Retina (tissue), 1 donor: ENCODE data around the gene DUSP21.
"Not testable (repeated sequence)": the region's sequence is repeated elsewhere in the genome, so short reads cannot be mapped to it uniquely, and the experiment has no call there.

Experiments
- DNase-seq: peaks from one replicate; pipeline ENCODE4 v3.0.0-alpha.2; 2016

DUSP21 gene

GRCh38 chrX:44843753-44844152 is at the start of gene DUSP21:
DUSP21 (plus strand) TSS chrX:44844021; CDS start chrX:44844133, 112 bp downstream.
- DNase-seq: no peak

GRCh38 chrX:44795945-44796450 is 47.8 kb upstream of the DUSP21 start:
- DNase-seq: no peak

DNA sequence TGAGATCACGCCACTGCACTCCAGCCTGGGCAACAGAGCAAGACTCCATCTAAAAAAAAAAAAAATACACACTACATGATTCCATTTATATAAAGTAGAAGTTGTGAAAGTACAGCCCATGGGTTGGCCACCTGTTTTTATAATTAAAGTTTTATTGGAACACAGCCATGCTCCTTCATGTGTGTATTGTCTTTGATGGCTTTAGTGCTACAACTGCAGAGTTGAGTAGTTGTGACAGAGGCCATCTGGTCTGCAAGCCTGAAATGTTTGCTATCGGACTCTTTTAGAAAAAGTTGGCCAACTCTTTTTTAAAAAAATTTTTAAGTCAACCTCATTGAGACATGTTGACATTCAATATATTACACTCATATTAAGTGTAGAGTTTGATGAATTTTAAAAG is 41.2 kb upstream of the DUSP21 start:
- DNase-seq: no peak

DNA sequence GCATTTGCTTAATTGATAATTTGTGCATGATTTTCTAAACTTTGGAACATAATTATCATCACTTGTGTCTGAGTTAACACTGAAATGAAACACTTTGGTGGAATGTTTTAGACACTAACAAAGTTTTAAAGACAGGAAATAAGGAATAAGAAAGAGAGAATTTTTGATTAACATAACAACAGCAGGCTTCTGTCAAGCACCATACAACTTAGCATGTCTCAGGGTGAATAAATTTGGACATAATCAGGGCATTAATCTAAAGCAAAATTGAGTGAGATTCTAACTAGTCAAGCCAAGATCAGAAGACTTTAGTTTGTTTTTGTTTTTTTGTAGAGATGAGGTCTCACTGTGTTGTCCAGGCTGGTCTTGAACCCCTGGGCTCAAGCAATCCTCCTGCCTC is 28.1 kb upstream of the DUSP21 start:
- no peak for DNase-seq

- DNase-seq: no peak
Observed at GRCh38 chrX:44816367-44816766, 27.5 kb upstream of the DUSP21 start.

GRCh38 chrX:44817029-44817428 is 26.8 kb upstream of the DUSP21 start:
- DNase-seq: no peak

DNA sequence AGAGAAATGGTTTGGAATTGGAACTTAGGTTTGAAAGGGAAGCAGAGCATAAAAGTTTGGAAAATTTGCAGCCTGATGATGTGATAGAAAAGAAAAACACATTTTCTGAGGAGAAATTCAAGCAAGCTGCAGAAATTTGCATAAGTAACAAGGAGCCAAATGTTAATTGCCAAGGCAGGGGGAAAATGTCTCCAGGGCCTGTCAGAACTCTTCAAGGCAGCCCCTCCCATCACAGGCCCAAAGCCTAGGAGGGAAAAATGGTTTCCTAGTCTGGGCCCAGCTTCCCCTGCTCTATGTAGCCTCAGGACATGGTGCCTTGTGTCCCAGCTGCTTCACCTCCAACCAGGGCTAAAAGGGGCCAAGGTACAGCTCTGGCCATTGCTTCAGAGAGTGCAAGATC is 21.2 kb upstream of the DUSP21 start:
- no peak for DNase-seq

DNA sequence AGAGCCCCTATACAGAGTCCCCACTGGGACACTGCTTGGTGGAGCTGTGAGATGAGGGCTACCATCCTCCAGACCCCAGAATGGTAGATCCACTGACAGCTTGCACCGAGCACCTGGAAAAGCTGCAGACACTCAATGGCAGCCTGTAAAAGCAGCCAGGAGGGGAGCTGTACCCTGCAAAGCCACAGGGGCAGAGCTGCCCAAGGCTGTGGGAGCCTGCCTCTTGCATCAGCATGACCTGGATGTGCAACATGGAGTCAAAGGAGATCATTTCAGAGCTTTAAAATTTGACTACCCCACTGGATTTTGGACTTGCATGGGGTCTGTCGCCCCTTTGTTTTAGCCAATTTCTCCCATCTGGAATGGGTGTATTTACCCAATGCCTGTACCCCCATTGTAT is 20.6 kb upstream of the DUSP21 start:
- not testable (repeated sequence) for DNase-seq

DNA sequence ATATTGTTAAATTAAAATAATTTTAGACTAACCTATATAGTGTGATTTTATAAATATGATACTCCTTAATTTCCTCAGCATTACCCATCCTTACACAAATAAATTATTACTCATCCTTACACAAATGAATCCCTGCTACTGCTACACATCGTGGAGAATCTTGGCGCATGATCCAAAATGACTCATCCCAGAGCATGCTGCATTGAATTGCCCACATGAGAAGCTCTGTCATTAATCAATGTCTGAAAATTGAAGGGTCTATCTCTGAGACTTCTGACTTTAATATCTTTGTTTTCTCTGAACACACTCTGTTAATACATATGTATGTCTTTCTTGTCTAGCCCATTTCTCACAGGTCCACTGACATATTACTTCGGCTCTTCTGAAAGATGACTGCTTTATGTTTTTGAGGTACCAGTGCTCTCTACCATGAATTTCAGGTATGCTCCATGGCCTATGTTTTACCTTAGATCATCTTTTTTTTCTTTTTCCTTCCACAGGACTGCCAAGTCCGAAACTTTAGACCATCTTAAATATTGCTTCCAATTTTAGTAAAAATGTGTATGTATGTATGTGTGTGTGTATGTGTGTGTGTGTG is 15.7 kb upstream of the DUSP21 start:
- DNase-seq: no peak

GRCh38 chrX:44829832-44830231 is 14.0 kb upstream of the DUSP21 start:
- DNase-seq: no peak

GRCh38 chrX:44842550-44843317 is 1.1 kb upstream of the DUSP21 start:
- DNase-seq: no peak

DNA sequence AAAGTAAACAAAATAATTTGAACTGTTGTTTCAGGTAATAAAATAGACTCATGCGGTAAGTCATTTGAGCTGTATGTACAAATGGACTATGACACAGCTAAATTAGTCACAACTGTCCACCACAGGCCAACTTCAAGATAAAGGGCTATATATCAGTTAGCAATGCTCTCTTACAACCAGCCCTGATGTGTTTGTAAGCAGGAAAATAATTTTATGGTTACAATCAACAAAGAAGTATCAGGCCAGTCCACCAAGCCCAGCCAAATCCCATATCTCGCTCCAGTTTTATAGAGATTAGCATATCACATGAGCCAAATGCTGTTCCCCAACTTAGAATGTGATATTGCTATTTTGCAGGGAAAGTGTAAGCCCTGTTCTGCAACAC is 511 bp upstream of the DUSP21 start:
- DNase-seq: no peak

DNA sequence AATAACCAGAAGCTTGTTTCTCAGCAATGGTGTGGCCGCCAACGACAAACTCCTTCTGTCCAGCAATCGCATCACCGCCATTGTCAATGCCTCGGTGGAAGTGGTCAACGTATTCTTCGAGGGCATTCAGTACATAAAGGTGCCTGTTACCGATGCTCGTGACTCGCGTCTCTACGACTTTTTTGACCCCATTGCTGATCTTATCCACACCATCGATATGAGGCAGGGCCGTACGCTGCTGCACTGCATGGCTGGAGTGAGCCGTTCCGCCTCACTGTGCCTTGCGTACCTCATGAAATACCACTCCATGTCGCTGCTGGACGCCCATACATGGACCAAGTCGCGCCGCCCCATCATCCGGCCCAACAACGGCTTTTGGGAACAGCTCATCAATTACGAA is 383 bp downstream of the DUSP21 start:
- no peak for DNase-seq

DNA sequence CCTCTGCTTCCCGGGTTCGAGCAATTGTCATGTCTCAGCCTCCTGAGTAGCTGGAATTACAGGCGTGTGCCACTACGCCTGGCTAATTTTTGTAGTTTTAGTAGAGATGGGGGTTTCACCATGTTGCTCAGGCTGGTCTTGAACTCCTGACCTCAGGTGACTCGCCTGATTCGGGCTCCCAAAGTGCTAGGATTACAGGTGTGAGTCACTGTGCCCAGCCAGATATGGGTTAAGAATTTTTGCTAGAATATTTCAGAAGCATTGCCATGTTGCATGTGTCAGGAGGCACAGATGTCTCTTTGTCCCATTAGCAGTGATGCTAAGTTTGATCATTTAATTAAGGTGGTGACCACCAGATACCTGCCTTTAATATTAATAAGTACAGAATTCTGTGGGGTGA is 7.1 kb downstream of the DUSP21 start:
- not testable (repeated sequence) for DNase-seq

GRCh38 chrX:44871114-44871645 is 27.4 kb downstream of the DUSP21 start:
- DNase-seq: peak; percentile 24

DNA sequence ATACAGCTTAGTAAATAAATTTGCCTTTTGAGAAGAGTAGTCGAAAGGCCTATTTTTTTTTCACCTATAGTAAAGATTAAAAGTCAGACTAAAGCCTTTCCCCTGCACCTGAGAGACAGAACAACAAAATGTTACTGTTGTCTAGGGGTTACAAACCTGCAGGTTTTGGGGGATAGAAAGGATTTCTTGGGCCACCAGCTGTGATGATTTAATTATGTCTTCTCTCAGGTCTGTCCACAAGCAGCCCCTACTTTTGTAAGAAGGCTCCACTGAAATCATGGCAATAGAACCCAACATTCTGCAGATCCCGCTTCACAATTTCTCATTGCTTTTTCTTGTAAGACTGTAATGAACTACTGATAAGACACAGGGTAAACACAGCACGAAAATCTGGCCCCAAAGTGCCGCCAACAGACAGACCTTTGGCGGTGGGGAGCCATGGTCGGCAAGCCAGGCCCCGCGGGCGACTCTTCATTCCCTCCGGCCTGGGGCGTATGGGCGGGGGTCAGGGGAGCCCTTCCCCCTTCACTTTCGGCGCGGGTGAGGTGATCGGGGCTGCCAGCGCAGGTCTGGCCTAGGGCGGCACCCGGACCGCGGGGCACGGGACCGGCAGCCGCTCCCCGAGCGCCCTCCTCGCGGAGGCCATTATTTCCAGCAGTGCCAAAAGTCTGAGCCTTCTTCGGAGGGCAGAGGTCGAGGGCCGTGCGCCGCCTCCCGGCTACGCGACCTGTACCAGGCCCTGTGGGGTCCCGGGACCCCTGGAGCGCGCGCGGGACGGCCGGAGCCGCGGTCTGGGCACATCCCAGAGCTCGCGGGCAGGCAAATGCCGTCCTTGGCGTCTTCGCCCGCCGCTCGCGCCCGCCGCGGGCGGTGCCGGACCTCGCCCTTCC is 28.4 kb downstream of the DUSP21 start:
- peak; percentile 89 for DNase-seq

DNA sequence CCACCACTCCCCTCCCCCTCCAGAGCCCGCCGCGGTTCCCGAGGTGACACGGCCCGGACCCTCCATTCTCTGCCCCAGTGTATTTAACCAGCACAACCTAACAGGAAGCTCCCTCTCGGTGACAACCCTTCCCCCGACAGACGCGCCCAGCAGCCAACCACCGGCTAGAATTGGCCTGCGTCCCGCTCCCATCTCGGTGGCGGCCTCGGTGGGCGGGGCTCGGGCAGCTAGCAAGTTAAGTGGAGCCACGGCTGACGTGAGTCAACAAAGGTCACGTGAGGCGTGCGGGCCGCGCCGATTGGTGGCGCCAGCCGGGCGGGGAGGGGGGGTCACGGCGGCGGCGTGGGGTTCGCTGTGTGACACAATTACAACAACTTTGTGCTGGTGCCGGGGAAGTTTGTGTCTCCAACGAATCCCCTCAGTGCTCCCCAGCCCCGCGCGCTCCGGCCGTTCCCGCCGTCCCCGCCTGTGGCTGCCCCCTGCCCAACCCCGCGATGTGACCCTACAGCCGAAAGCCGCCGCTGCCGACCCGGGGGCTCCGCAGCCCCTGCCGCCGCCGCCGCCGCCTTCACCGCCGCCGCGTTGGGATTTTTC is 29.1 kb downstream of the DUSP21 start, which contains the start of gene KDM6A:
Gene KDM6A, plus strand, starts transcription at position 368 of the 594 bp plus-strand sequence. CDS start 364 bp downstream, outside the sequence.
- peak; percentile 97 for DNase-seq

DNA sequence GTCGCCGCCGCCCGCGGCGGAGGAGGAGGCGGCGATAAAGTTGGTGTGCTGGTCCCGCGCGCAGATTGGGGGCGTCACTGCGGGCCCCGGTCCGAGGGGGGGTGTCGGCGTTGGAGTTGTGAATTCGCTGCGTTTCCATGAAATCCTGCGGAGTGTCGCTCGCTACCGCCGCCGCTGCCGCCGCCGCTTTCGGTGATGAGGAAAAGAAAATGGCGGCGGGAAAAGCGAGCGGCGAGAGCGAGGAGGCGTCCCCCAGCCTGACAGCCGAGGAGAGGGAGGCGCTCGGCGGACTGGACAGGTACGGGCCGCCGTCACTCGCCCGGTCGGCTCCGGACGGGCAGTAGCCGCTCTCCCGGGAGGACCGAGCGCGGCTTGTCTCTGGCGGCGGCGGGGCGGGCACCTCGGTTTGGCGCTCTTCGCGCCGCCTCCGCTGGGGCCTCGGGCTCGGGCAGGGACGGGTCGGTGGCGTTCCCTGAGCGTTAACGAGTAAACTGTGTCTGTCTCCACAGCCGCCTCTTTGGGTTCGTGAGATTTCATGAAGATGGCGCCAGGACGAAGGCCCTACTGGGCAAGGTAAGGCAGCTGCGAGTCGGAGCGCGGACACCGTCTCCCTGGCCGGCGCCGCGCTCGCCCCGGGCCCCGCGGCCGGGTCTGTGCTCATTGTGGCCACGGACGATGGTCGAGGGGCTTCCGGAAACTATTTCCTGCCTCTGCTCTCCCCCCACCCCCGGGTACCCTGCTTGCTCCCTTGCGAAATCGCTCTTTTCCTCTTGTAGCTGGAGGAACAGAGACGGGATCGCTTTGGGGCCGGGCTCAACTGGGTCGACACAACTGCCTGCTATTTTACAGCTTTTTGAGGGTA is 29.8 kb downstream of the DUSP21 start:
- peak; percentile 92 for DNase-seq

- DNase-seq: peak; percentile 17
Observed at GRCh38 chrX:44874420-44875184, 30.8 kb downstream of the DUSP21 start.

GRCh38 chrX:44875185-44875489 is 31.3 kb downstream of the DUSP21 start:
- no peak for DNase-seq

DNA sequence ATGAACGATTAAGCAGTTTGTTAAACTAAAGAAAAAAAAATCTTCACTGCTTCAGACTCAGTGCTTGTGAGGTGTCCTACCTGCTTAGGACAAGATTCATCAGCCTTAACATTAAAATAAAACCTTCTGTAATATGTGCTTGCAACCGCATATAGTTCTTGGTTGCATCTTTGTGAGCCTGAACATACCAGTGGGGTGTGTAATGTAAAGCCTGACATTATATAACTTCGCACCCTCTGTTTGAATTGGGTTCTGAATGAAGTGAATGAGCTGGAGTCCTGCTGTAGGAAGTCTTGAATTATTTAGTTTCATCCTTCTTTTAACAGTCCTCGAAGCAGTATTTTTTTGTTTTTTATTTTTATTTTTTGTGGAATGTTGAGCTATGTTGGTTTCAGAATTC is 32.3 kb downstream of the DUSP21 start:
- DNase-seq: no peak
